Astrocyte of the spinal cord (primary cell): ENCODE data around the gene PCDHAC1.
"Not testable (repeated sequence)": the region's sequence is repeated elsewhere in the genome, so short reads cannot be mapped to it uniquely, and the experiment has no call there.

Source experiments
- DNase-seq: peaks from one replicate; pipeline ENCODE4 v3.0.0; 2011; ENCODE audit warnings: low read depth, low spot score
- H3K4me3 ChIP-seq: 2 replicates; pipeline ENCODE4 v1.5.1; 2011; ENCODE audit warnings: low read depth, mild to moderate bottlenecking, low read length, moderate library complexity
- in situ Hi-C: cut with HindIII; loops from 2 replicates; pipeline ENCODE4 v1.10.0; 2017; ENCODE audit warnings: low sequenced_read_pairs
- TF ChIP-seq, protein P1 (sequence below): IDR thresholded peaks from 2 replicates; pipeline ENCODE4 v1.5.1; 2012; ENCODE audit warnings: low read depth, mild to moderate bottlenecking, low read length, inconsistent platforms

The PCDHAC1 gene, protein sequence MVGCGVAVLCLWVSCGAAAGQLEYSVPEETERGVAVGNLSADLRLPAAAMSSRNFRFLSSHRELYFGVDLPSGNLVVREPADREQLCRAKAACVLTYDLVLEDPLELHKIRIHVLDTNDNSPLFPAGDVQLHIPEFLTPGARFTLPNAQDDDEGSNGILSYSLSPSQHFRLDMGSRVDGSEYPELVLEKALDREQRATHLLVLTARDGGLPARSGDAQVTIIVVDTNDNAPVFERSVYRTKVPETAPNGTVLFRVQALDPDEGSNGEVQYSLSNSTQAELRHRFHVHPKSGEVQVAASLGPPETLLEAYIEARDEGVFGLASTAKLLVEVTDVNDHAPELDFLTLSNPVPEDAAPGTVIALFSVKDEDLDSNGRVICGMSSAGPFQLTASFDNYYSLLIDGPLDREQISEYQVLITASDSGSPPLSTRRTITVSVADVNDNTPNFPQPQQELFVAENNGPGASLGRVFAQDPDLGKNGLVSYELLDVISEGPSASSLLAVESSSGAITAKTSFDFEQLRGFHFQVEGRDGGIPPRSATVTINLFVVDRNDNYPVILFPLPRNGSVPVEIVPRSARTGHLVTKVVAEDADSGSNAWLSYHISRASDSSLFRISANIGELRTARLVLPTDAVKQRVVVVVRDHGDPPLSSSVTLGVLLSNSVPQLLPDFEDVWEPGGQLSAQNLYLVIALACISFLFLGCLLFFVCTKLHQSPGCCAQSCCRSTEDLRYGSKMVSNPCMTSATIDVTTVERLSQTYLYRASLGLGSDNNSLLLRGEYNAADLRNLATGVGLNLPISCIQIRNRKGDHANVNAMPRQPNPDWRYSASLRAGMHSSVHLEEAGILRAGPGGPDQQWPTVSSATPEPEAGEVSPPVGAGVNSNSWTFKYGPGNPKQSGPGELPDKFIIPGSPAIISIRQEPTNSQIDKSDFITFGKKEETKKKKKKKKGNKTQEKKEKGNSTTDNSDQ

DNA sequence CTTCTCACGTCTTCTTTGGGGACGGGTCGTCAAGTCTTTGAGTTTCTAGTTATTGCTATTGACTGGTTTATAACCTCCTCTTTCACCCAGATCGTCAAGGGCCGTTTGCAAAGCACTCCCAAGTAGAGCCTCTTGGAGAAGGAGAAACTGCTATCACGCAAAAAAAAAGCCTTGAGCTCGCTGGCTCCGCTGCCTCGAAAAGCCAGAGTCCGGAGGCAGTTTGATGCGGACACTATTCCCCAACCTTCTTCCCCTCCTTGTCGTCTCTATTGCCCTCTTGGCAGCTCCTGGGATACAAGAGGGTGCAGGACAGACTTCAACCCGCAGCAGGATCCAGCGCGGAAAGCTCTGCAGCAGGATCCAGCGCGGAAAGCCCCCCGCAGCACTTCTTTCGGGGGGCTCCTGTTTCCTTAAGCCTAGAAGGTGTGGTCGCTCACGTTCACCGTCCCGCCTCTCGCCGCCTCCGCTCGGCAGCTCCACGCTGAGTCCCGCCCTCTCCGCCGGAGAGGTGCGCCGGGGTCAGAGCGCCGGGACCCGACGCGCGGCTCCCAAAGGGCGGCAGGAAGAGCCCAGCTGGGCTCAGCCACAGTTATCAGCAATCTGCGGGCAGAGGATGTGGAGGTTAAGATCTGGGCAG lies at the start of gene PCDHAC1:
TSS of gene PCDHAC1 (plus strand) at position 494 of the 637 bp plus-strand sequence. CDS start 594 bp downstream, outside the sequence.
- peak within 1 kb of the TSS; percentile 21 for H3K4me3 ChIP-seq
- TF ChIP-seq, protein P1, sequence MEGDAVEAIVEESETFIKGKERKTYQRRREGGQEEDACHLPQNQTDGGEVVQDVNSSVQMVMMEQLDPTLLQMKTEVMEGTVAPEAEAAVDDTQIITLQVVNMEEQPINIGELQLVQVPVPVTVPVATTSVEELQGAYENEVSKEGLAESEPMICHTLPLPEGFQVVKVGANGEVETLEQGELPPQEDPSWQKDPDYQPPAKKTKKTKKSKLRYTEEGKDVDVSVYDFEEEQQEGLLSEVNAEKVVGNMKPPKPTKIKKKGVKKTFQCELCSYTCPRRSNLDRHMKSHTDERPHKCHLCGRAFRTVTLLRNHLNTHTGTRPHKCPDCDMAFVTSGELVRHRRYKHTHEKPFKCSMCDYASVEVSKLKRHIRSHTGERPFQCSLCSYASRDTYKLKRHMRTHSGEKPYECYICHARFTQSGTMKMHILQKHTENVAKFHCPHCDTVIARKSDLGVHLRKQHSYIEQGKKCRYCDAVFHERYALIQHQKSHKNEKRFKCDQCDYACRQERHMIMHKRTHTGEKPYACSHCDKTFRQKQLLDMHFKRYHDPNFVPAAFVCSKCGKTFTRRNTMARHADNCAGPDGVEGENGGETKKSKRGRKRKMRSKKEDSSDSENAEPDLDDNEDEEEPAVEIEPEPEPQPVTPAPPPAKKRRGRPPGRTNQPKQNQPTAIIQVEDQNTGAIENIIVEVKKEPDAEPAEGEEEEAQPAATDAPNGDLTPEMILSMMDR = no peak
- DNase-seq = no peak
- in situ Hi-C loops = no loop called here

DNA sequence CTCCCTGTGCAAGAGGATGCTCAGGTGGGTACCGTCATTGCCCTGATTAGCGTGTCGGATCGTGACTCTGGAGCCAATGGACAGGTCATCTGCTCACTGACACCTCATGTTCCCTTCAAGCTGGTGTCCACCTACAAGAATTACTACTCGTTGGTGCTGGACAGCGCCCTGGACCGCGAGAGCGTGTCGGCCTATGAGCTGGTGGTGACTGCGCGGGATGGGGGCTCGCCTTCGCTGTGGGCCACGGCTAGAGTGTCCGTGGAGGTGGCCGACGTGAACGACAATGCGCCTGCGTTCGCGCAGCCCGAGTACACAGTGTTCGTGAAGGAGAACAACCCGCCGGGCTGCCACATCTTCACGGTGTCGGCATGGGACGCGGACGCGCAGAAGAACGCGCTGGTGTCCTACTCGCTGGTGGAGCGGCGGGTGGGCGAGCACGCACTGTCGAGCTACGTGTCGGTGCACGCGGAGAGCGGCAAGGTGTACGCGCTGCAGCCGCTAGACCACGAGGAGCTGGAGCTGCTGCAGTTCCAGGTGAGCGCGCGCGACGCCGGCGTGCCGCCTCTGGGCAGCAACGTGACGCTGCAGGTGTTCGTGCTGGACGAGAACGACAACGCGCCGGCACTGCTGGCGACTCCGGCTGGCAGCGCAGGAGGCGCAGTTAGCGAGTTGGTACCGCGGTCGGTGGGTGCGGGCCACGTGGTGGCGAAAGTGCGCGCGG lies 49.4 kb upstream of the PCDHAC1 start:
- in situ Hi-C loops, DNase-seq, H3K4me3 ChIP-seq: not testable (repeated sequence)

DNA sequence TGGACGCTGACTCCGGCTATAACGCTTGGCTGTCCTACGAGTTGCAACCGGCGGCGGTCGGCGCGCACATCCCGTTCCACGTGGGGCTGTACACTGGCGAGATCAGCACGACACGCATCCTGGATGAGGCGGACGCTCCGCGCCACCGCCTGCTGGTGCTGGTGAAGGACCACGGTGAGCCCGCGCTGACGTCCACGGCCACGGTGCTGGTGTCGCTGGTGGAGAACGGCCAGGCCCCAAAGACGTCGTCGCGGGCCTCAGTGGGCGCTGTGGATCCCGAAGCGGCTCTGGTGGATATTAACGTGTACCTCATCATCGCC lies 48.9 kb upstream of the PCDHAC1 start:
- in situ Hi-C loops = no loop called here
- TF ChIP-seq, protein P1 = no peak
- no peak overlapping the region for H3K4me3 ChIP-seq
- DNase-seq = no peak

DNA sequence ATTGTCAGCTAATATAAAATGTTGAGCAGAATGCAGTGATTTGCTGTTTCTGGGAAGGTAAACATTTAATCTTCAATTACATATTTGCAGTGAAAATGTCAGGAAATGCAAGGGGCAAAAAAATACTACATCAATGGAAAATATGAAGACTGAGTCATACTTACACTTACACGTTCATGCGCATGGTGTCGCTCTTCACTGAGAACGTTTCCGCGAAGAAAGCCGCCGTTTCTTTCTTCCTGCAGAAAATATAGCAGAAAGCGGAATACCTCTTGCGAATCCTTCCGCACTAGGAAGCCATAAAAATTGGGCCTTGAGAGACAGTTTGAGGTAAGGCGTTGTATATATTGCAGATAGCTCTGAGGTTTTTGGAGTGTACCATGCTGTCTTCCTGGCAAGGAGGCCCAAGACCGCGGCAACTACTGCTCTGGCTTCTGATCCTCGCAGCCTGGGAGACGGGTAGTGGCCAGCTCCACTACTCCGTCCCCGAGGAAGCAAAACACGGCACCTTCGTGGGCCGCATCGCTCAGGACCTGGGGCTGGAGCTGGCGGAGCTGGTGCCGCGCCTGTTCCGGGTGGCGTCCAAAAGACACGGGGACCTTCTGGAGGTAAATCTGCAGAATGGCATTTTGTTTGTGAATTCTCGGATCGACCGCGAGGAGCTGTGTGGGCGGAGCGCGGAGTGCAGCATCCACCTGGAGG lies 44.1 kb upstream of the PCDHAC1 start, which contains the start of gene PCDHA13:
TSS of gene PCDHA13 (plus strand) at position 236 of the 702 bp plus-strand sequence. CDS start at position 381, 145 bp downstream.
- no peak within 1 kb of the TSS for H3K4me3 ChIP-seq
- in situ Hi-C loops = no loop called here
- TF ChIP-seq, protein P1 = no peak
- DNase-seq = no peak

DNA sequence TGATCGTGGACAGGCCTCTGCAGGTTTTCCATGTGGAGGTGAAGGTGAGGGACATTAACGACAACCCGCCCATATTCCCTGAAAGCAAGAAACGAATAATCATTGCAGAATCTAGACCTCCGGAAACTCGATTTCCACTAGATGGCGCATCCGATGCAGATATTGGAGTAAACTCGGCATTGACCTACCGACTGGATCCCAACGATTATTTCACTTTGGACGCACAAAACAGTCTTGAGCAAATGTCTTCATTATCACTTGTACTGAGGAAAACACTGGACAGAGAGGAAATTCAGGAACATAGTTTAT lies 43.6 kb upstream of the PCDHAC1 start:
- no peak overlapping the region for H3K4me3 ChIP-seq
- DNase-seq = no peak
- in situ Hi-C loops = no loop called here
- TF ChIP-seq, protein P1 = no peak

DNA sequence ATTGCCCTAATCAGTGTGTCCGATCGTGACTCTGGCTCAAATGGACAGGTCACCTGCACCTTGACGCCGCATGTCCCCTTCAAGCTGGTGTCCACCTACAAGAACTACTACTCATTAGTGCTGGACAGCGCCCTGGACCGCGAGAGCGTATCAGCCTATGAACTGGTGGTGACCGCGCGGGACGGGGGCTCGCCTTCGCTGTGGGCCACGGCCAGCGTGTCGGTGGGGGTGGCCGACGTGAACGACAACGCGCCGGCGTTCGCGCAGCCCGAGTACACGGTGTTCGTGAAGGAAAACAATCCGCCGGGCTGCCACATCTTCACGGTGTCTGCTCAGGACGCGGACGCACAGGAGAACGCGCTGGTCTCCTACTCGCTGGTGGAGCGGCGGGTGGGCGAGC lies 42.7 kb upstream of the PCDHAC1 start:
- DNase-seq = no peak
- TF ChIP-seq, protein P1 = no peak
- in situ Hi-C loops = no loop called here
- no peak overlapping the region for H3K4me3 ChIP-seq
